HG02588 (cell line): Measurements from ENCODE around the gene SNRK.

Experiments
- ATAC-seq: cut with Tn5 transposase; IDR thresholded peaks from one replicate; pipeline ENCODE4 v1.9.1; 2021; ENCODE audit warnings: mild to moderate bottlenecking, moderate library complexity; ENCODE audit not compliant: unreplicated experiment

SNRK gene

DNA sequence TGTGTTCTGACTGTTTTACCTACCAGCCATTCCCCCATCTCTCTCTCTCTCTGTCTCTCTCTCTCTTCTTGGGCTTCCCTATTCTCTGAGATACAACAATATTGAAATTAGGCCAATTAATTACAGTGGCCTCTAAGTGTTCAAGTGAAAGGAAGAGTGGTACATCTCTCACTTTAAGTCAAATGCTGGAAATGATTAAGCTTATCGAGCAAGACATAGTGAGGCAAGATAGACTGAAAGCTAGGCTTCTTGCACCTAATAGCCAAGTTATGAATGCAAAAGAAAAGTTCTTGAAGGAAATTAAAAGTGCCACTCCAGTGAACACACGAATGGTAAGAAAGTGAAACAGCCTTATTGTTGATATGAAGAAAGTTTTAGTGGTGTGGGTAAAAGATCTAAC lies 21.3 kb downstream of the SNRK start:
- ATAC-seq, result no peak

GRCh38 chr3:43309372-43310305 lies 23.3 kb downstream of the SNRK start:
- no peak for ATAC-seq

DNA sequence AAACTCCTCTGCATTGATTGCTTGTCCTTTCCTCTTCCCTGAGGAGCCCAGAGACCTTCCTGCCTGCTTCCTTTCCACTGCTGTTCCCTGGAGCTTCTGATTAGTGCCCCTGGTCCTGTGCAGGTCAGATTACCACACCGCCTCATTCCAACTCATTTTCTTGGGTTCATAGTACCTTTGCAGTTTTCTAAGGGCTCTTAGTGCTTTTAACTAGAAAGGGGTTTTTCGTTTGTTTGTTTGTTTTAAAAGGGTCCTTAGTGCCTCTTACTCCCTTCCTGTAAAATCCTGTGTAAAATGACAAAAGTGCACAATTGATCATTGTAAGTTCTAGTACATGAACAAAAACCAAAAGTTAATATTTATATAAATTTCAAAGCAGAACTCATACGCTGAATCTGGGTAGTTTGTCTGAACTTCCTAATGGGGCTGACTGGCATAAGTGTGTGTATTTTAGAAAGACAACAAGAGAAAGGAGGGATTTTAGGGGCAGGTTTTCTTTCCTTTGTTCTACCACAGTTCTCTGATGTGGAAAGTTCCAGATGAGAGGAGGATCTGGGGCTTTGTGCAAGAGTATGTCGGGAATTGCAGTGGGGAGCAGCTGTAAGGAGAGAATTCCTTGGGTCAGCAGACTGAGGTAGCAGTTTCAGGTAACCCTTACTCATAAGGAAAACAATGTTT lies 30.6 kb downstream of the SNRK start:
- no peak for ATAC-seq

DNA sequence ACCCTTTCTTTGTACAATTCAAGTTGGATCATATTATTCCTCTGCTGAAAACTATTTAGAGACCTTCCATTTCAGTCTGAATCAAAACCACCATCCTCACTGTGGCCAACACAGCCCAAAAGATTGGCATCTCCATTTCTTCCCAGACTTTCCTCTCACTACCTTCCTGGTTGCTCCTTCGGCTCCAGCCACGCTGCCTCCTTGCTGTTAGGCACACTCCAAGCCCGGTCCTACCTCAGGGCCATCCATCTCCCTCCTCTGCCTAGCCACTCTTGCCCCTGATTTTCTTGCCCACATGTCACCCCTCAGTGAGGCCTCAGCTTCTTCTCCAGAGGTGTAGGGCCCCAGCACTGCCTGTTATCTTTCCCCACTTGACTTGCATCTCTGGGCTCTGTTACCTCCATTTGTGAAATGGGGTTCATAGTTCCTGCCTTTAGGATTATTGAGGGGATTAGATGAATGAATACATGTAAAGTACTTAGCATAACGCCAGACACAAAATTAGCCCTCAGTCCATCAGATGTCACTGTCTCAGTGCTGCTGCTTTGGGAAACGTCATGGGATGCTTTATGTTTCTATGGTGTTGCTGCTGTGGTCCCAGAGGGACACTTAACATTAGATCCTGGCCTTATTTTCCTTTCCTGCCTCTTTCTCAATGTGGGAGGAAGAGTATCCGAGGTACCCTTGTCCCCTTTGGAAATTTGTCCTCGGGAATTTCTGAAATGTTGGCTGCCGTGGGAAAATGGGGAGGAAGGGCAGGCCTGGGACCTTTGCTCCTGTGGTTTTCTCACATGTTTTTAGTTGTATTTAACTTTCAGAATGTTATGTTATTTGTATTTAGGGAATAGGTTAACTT lies 31.3 kb downstream of the SNRK start:
- no peak for ATAC-seq

- no peak for ATAC-seq
These were observed 33.0 kb downstream of the SNRK start for GRCh38 chr3:43319376-43319775.

DNA sequence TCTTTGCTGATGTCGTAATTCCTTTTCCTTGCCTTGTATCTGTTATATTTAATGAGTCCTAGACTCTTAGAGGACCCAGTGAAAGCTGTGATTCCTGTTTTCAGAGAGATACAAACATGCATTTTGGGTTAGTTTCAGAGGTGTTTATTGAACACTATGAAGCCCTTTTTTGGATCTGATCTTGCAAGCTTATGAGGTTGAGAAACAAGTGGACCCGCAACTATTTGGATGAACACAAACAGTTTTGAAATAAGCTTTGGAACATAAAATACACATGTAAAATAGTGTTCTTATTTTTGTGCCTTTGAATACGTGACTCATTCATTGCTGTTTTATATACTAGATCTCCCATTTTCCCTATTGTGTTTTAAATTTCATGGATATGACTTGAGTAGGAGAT lies 33.5 kb downstream of the SNRK start:
- no peak for ATAC-seq

- ATAC-seq, result no peak
These were observed 33.9 kb downstream of the SNRK start for GRCh38 chr3:43320288-43320687.

- ATAC-seq, result no peak
These were observed 37.2 kb downstream of the SNRK start for GRCh38 chr3:43323541-43323940.

- no peak for ATAC-seq
These were observed 40.7 kb downstream of the SNRK start for GRCh38 chr3:43326891-43327581.

- ATAC-seq, result no peak
These were observed 41.2 kb downstream of the SNRK start for GRCh38 chr3:43327582-43327979.

DNA sequence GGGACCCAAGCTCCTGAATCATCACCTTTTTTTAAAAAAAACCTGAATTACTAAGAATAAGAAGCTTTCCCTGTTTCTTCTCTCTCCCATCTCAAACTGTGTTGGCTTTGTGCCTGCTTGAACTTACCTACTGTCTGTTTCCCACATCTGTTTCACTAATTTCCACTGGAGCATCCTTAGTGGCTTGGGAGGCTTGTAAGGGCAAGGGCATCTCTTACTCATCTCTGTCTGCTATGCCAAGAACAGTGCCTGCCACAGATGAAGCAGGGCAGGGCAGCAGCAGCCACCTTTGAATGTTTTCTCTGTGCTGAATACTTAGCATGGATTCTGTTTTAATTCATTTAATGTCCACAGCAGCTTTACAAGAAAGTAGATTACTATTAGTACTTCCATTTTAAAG lies 42.3 kb downstream of the SNRK start:
- ATAC-seq, result no peak

- no peak for ATAC-seq
These were observed 44.6 kb downstream of the SNRK start for GRCh38 chr3:43330981-43331380.

GRCh38 chr3:43331381-43331780 lies 45.0 kb downstream of the SNRK start:
- no peak for ATAC-seq

DNA sequence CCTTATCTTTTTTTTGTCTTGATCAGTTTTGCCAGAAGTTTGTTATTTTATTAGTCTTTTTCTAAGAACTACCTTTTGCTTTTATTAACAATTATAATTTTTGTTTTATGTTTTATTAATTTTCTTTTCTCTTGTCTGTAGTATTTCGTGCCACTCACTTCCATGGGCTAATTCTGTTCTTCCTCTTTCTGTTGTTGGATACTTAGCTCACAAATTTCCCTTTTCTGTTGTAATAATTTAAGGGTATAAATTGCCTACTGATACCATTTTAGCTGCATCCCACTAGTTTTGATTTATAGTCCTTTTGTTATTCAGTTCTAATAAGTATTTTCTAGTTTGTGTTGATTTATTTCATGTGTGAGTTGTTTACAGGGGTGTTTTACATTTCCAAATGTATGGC lies 48.6 kb downstream of the SNRK start:
- ATAC-seq, result no peak

DNA sequence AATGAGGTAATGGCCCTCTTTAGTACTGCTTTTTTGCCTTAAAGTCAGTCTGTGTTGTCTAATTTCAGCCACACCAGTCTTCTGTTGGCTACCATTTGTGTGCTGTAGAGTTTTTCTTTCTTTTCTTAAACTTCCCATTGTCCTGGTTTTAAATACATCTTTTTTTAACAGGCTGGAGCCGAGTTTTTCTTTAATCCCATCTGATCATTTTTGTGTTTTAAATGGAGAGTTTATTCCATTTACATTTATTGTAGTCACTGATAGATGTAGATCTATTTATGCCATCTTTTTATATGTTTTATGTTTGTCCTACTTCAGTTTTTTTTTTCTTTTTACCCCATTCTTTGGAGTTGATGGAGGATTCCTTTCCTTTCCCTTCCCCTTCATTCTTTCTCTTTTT lies 49.5 kb downstream of the SNRK start:
- ATAC-seq, result no peak

DNA sequence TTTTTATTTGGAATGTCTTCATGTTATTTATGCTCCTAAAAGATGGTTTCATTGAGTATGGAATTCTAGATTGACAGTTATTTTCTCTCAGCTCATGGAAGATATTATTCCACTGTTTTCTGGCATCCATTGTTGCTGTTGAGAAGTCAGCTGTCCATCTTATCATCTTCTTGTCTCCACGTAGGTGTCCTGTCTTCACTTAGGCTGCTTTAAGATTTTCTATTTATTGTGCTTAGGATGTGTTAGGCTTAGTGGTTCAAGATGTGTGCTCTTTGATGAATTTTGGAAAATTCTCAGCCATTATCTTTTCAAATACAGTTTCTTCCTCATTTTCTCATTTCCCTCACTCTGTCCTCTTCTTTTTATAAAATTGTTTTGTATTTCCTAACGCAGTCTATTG lies 52.0 kb downstream of the SNRK start:
- no peak for ATAC-seq

DNA sequence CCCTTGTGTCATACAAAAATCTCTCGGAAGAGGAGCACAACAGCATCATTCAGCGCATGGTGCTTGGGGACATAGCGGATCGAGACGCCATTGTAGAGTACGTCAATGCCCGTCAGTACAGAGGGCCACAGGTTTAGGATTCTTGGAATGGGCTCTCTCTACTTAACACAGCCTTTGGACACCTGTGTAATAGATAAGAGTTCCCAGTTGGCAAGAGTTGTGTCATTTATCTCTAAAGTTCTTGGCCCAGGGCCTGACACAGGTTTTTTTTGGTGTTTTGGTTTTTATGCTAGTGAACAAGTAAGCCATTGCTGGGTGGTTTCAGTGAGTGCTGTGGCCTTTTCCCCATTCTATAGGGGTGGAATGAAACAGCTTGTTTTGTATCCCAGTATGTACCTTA lies 54.1 kb downstream of the SNRK start:
- ATAC-seq, result no peak

GRCh38 chr3:43341788-43342187 lies 55.4 kb downstream of the SNRK start:
- ATAC-seq, result no peak

GRCh38 chr3:43343185-43343584 lies 56.8 kb downstream of the SNRK start:
- no peak for ATAC-seq

GRCh38 chr3:43343815-43344214 lies 57.5 kb downstream of the SNRK start:
- ATAC-seq, result no peak

DNA sequence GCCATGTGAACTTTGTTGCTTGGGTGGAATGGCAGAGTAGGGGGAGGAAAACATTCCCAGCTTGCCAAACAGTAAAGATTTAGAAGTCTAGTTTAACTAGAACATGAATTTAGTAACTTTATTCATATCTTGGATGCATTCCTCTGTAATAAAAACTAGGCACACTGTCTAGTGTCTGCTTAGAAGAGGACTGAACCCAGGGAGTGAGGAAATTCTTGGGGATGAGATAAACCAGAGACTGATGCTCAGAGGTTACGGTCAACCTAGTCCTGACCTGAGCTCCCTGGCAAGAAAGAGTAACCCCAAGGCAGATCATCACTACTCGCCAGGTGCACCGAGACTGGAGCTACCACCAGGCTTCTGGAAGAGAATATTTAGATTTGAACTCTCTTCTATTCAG lies 58.2 kb downstream of the SNRK start:
- ATAC-seq, result no peak
